ENCODE measurements around the gene BMP5.

BMP5 gene

DNA sequence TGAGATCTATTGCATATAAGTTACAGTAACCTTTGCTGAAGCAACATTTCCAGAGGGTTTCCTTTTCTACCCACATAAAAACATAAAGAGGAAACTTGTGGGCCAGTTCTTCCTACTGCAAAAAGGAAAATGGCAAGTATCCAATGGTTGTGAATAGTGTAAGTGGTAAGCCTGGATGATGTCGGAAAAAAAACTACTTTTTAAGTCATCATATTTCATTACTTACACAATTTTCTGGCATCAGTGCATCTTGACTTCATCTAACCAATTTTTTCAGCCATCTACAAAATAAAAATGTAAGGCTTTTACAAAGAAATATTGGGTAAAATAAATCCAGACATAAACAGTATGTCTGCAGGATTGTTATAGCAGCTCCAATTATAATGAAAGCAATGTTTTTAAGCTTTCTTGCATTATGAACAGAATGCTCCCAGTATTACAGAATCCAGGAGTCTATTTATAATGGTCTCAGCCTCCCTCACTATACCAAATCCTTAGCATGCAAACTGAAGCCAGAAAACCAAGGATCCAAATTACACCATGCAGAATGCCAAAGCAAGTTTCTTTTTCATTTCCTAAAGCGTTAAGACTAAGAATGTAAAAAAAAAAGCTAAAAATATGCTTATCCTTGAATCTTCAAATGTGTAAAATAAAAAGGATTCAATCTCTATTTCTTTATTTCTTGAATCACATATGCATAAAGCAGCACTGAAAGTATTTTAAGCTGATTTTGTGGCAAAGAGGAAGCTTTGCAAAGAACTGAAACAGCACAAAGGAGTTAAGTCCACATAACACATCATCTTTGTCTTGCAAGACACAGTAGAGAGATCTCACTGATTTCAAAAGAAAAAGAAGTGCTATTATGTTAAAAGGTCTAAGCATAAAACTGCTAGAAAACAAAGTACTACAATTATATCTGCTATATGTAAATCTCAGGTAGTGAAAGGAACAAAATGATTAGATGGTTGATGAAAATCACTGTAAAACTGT, 169.6 kb downstream of the BMP5 start:
- DNase-seq = no peak

GRCh38 chr6:55704421-55704820, 171.0 kb downstream of the BMP5 start:
- DNase-seq = no peak

Measured in hematopoietic multipotent progenitor cell treated with erythropoietin and hydrocortisone succinate and interleukin-3 and kit ligand, for 8 days (in vitro differentiated cells).